Activated CD4-positive, alpha-beta T cell treated with anti-CD3 and anti-CD28 coated beads, Interleukin-2, amount 10 ng/mL, durations not matched to agents 24 days and 14 days (primary cell): ENCODE measurements around the gene FSTL4. TPM values are rescaled to one million over a fixed set of nuclear protein-coding genes. Genes with fewer than 3 reads are reported as not detected.
A peak's percentile ranks its signal among the peaks of the same experiment; 100 is the strongest.

ENCODE experiments used
- DNase-seq: peaks from one replicate; pipeline ENCODE4 v3.0.0; 2022
- H3K27ac Mint-ChIP-seq: one replicate; pipeline ENCODE4 v1.8.0; 2022; ENCODE audit warnings: mild to moderate bottlenecking, mixed read lengths
- H3K27me3 Mint-ChIP-seq: one replicate; pipeline ENCODE4 v1.8.0; 2022; ENCODE audit warnings: mixed read lengths
- H3K36me3 Mint-ChIP-seq: one replicate; pipeline ENCODE4 v1.8.0; 2022; ENCODE audit warnings: low read depth, mild to moderate bottlenecking, mixed read lengths
- H3K4me1 Mint-ChIP-seq: one replicate; pipeline ENCODE4 v1.8.0; 2021; ENCODE audit warnings: mixed read lengths
- H3K4me3 Mint-ChIP-seq: one replicate; pipeline ENCODE4 v1.8.0; 2022; ENCODE audit warnings: mild to moderate bottlenecking, moderate library complexity, mixed read lengths
- H3K9me3 Mint-ChIP-seq: one replicate; pipeline ENCODE4 v1.8.0; 2021; ENCODE audit warnings: mixed read lengths
- intact Hi-C: fragments of 100-400 bp; cut with micrococcal nuclease; formaldehyde crosslinking; loops from one replicate; pipeline ENCODE4 v1.15.1; 2023
- total RNA-seq: library from RNA; stranded (reverse); gene quantifications from 2 replicates; pipeline ENCODE4 v1.2.3, GENCODE V29; 2022

Gene FSTL4
- total RNA-seq, 1 donor from 2014 or later: 0.42 TPM

DNA sequence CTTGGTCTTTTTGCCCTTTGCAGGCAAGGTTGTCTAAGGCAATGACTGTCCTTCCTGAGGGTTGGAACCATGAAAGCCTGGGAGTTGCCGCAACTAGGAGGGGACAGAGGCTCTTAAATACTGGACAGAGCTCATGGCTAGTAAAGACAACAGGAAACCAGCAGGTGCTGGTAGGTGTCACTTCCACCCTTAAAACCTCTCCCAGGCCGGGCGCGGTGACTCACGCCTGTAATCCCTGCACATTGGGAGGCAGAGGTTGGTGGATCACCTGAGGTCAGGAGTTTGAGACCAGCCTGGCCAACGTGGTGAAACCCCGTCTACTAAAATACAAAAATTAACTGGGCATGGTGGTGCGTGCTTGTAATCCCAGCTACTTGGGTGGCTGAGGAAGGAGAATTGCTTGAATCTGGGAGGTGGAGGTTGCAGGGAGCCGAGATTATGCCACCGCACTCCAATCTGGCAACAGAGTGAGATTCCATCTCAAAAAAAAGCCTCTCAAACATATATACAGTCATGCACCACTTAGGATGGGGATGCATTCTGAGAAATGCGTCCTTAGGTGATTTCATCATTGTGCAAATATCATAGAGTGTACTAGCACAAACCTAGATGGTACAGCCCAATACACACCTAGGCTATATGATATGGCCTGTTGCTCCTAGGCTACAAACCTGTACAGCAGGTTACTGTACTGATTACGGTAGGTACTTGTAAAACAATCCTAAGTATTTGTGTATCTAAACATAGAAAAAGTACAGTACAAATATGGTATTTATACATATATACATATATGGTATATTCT lies 457.9 kb downstream of the FSTL4 start:
- Mint-ChIP-seq H3K4me1 (no peaks in the 10 kb centered on the region), H3K9me3 (peaks cover 5% of the 10 kb centered on the region), H3K4me3 (no peak overlapping the region), H3K27ac (no peak overlapping the region), H3K36me3 (no peaks in the 10 kb centered on the region), H3K27me3 (peaks cover 2% of the 10 kb centered on the region)
- intact Hi-C loops: no loop called here
- DNase-seq: no peak

DNA sequence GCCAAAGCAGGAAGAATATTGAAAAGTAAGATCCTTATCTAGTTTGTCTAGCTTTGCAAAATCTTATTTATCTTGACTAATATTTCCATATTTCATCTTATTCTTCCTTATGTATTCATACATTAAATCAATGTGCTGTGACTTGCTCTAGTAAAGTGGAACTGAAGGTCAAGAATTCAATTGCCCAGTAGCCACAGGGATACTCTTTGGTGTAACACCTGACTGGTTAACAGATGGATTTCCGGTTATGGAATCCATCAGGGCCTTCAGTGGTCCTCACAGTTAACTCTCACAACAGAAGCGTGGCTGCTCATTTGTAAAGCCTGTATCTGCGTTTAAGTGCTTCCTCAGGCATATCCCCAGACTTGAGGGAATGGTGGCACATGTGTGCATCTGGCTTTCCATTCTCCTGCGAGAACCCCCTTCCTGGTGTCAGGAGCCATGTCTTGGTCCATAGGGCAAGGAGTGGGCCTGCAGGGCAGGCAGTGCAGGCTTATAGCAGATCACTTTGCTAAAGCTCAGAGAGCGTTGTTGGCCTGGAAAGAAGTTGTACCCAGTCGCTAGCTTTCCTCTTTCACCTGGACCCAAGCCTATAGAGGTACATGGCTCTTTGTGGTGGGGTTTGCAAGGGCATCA lies 461.3 kb downstream of the FSTL4 start:
- Mint-ChIP-seq H3K4me3 (no peak overlapping the region), H3K36me3 (no peaks in the 10 kb centered on the region), H3K9me3 (no peaks in the 10 kb centered on the region), H3K27ac (no peak overlapping the region), H3K27me3 (no peaks in the 10 kb centered on the region), H3K4me1 (peaks cover 11% of the 10 kb centered on the region)
- no peak for DNase-seq
- intact Hi-C loops: no loop called here

DNA sequence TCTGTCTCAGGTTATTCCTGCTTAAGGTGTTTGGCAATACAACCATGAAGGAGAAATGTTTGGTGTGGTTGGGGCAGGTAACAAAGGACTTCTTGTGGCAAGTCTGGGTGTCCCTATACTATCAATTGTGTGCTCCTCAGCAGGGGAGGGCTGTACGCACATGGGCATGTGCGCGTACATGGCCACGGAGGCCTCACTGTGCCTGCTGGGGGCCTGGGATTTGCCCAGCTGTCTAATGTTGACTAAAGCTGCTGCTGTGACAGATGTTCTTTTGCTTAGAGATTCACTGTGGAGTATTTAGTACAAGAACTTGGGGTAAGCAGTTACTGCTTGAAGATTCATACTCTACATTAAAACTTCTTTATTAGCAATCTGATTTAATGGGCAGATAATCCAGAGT lies 463.0 kb downstream of the FSTL4 start:
- Mint-ChIP-seq H3K27ac (no peak overlapping the region), H3K4me1 (peaks cover 11% of the 10 kb centered on the region), H3K27me3 (no peaks in the 10 kb centered on the region), H3K4me3 (no peak overlapping the region), H3K9me3 (no peaks in the 10 kb centered on the region), H3K36me3 (no peaks in the 10 kb centered on the region)
- intact Hi-C loops: no loop called here
- DNase-seq: peak; percentile 40

DNA sequence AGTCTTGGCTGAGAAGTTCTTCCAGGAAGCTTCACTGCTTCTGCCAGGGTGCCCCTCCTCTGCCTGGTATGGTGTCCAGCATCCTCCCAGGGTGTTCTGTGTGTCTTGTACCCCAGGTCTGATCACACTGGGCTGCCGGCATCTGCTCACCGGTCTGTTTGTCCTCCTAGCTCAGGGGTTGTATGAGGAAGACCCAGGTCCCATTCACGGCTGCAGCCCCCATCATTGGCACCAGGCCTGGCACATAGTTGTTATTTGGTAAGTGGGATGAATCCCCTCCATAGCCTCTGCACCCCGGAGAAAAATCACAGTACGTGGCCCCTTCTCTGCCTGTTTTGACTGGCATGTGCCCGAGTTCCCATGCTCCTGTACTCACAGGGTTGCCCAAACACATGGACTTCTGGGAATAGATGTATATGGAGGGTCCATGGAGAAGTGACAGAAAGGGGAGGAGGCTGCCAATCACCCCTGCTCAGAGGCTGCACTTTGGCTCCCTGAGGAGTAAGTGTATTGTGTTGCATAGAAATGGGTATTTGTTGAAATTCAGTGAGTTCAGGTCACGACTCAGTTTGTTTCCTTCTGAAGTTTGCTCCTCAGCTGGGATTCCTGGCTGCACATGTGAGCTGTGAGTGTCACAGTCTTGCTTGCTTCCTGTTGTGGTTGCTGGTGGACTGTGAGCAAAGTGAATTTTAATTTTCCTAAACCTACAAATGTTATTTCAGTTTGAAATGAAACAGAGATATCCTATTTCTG lies 464.4 kb downstream of the FSTL4 start:
- no peaks in the 10 kb centered on the region for H3K36me3 Mint-ChIP-seq
- H3K27ac Mint-ChIP-seq: no peak overlapping the region
- intact Hi-C loops: no loop called here
- H3K4me1 Mint-ChIP-seq: peaks cover 11% of the 10 kb centered on the region
- no peak overlapping the region for H3K4me3 Mint-ChIP-seq
- no peaks in the 10 kb centered on the region for H3K9me3 Mint-ChIP-seq
- no peaks in the 10 kb centered on the region for H3K27me3 Mint-ChIP-seq
- DNase-seq: peak; percentile 55

DNA sequence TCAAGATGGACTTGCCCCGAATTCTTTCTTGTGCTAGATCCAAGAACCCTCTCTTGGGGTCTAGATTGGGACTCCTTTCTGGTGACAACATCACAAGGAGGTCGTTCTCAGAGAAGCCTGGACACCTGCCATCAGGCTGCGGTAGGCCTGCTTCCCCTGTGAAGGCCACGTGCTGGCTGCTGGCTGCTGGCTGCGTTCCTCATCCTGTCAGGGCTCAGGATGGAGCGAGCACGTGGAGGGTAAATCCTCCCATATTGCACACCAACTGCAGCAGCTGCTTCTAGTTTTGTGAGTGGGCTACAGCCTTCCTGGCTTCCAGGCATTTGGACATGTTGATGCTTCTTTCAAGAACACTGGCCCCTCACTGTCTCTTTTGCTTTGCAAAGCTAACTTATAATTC lies 464.9 kb downstream of the FSTL4 start:
- no peak overlapping the region for H3K27ac Mint-ChIP-seq
- intact Hi-C loops: no loop called here
- peaks cover 11% of the 10 kb centered on the region for H3K4me1 Mint-ChIP-seq
- H3K9me3 Mint-ChIP-seq: no peaks in the 10 kb centered on the region
- no peaks in the 10 kb centered on the region for H3K36me3 Mint-ChIP-seq
- no peak overlapping the region for H3K4me3 Mint-ChIP-seq
- DNase-seq: peak; percentile 53
- H3K27me3 Mint-ChIP-seq: no peaks in the 10 kb centered on the region
